T-helper 2 cell treated with Interferon-gamma antibody and Interleukin-4, amounts not matched to agents 100 ng/mL and 5 ng/mL, for 36 hours (primary cell): Measurements from ENCODE around the gene HOXA3. TPM values are rescaled to one million over a fixed set of nuclear protein-coding genes. Genes with fewer than 3 reads are reported as not detected.

Source experiments
- intact Hi-C: fragments of 100-400 bp; cut with micrococcal nuclease; formaldehyde crosslinking; loops from one replicate; pipeline ENCODE4 v1.15.1; 2023
- total RNA-seq: library from RNA; stranded (reverse); gene quantifications from 2 replicates; pipeline ENCODE4 v1.2.3, GENCODE V29; 2022

The HOXA3 gene
- 0.34 TPM in 1 of 2 replicates, not detected in the other for total RNA-seq

DNA sequence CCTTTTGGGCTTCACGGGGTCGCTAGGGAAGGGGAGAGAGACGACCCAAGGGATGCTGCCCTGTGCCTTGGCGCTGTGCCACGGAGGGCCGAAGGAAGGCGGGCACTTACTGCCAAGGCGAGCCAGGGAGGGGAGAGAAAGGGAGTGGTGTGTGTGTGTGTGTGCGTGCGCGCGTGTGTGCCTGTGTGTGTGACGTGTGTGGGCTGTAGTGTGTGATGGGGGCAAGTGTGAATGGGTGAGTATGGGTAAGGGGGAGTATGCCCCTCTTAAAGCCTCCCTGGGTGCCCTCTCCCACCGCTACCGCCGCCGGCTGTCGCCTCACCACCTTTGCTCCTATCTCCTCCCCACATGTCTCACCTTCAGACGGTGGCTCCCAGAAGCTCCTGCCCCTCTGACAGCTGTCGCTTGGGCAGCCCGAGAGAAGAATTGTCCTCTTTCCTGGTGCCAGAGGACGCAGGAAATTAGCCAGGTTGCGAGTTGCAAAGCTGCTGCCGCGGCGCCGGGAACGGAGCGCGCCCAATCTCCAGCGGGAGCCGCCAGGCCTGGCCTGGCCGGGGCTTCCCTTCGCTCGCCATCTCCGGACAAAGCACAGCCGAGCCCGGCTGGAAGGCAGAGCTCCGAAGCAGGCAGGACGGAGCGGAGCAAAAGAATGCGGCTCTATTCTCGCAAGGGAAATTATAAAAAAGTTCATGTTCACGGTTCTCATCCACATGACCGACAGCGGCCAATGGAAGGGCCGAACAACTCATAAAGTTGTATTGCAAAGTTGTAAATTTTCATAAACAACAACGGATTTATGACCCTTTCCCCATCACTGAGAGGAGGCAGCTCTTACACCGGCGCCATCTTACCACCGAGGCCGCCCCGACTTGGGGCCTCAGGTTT is at the start of gene HOXA3:
Gene HOXA3, minus strand, starts transcription at position 653 of the 885 bp plus-strand sequence. CDS start 41,943 bp downstream, outside the sequence.
- intact Hi-C loops = loop anchor here (2.0 kb wide), 2 partner anchors 15 to 55 kb away; no protein-coding TSS in a partner anchor

DNA sequence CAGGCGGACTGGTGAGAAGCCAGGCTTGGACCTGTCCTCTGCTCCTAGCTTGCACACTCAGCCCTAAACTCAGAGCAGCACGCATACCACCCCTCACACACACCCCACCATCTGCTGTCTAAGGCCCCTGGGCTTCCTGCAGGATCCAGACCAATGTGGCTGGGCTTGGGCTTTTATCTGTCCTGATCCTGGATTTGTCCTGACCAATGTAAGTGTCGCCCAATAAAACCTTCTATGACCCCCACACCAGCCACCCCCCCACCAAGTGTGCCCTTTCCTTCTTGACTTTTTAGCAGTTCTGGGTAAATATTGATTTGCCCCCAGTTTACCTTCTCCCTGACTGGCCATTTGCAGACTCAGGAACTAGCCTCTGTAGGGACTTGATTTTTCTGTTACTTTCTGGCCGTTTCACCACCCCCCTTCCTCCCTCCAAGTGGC is 49.2 kb upstream of the HOXA3 start:
- intact Hi-C loops = no loop called here

DNA sequence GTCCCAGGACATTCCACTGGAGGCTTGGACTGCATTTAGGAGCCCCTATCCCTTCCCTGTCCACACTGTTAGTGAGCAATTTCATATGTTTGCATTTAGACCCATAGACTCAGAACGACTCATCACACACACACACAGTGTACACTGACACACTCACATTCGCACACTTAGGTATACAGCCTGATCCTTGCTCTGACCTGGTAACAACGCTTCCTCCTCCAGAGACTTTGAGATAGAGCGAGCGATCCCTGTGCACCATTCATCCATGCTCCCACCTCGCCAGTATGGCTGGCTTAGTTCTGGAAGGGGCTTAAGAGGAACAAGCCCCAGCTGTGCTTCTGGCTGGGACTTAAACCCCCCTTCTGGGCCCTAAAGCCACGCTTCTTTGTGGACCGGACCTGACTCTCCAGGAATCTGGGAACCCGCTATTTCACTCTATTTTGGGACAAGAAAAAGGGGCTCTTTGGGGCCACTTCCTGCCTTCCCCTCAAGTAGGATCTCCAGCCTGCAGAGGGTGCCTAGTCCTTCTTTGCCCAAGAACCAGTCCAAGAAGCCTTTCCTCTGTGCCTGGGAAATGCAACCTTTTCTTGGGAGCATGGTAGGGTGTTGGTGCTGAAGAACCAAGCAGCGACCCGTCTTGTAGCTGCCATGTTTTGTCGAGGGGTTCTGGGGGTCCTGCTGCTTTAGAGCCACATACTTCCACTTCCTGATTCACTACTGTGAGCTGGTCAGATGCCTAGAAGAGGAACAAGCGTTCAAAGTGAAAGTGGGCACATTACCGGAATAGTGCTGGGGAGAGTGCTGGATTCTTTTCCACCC is 48.6 kb upstream of the HOXA3 start:
- intact Hi-C loops = no loop called here

DNA sequence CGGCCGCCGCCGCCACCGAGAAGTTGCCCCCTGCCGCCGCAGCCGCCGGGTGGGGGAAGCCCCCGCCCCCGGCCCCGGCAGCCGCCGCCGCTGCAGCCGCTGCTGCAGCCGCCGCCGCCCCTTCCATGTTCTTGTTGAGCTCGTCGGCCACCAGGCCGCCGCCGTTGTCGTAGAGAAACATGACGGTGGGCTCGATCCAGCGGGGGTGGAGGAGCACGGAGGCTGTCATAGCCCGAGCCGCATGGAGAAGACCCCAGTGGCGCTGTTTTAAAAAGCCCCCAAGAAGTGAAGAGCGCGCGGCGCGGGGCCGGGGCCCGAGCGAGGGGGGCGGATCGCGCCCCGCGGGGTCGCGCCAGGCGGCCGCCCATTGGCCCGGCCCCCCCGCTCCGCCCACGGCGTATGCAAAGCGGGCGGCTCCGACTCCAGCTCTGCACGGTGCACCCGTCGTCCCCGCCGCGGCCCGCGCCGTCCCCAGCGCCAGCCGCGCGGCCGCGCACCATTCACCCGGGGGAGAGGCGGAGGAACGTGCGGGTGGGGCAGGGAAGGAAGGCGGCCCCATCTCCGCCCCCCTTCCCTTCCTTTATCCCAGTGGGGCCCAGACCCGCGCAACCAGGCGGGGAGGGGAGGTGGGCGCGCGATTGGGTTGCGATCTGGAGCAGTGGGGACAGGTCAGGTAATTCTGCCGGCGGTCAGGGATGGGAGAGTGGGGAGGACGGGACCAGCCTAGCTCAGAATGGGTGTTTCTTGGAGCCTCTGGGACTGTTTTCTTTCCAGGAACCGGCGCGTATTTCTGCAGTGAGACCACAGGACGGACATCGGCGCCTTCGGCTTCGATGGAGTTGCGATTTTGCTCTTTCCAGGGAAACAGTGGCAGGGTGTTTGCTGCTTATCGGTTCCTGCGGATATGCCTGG is 47.7 kb upstream of the HOXA3 start, which contains the start of gene HOXA13:
Gene HOXA13, minus strand, starts transcription at position 243 of the 912 bp plus-strand sequence. Its CDS starts 14 bp downstream, at position 229.
- intact Hi-C loops = loop anchor here (5.0 kb wide), 4 partner anchors 42 to 897 kb away; partner anchors contain the start of gene EVX1

DNA sequence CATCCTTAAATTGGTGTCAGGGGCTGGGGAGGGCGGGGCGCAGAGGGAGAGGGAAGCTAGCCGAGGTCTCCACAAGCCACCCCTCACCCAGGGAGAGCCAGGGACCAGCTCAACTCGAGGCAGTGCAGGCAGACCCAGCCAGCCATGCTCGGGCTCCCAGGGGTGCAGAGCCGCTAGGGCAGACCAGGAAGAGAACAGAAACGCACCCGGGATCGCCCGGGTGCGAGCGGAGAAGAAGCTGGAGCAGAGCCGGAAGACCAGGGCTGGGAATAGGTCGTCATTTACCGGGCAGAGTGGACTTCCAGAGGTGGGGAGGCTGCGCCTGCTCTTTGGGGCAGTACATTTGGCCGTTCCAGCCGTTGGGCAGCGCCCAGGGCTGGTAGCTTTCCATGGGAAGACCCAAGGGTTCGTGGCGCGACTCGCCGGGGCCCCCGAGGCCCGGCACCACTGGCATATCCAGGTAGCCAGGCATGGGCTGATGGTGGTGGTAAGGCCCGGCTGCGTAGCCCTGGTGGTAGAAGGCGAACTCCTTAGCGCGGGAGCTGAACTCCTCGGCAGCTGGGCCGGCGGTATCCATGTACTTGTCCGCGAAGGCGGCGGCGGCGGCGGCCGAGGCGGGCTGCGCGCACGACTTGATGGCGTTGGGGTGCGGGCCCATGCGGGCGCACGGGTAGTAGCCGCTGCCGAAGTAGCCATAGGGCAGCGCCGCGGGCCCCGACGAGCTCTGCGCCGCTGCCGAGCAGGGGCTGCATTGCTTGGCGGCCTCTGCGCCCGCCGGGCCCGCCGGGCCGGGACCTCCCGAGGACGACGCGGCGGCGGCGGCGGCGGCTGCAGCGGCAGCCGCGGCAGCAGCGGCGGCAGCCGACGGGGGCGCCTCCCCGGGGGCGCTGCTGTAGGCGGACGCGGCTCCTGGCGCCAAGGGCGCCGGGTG is 46.8 kb upstream of the HOXA3 start:
- intact Hi-C loops = loop anchor here (5.0 kb wide), 4 partner anchors 43 to 898 kb away; partner anchors contain the start of gene EVX1

DNA sequence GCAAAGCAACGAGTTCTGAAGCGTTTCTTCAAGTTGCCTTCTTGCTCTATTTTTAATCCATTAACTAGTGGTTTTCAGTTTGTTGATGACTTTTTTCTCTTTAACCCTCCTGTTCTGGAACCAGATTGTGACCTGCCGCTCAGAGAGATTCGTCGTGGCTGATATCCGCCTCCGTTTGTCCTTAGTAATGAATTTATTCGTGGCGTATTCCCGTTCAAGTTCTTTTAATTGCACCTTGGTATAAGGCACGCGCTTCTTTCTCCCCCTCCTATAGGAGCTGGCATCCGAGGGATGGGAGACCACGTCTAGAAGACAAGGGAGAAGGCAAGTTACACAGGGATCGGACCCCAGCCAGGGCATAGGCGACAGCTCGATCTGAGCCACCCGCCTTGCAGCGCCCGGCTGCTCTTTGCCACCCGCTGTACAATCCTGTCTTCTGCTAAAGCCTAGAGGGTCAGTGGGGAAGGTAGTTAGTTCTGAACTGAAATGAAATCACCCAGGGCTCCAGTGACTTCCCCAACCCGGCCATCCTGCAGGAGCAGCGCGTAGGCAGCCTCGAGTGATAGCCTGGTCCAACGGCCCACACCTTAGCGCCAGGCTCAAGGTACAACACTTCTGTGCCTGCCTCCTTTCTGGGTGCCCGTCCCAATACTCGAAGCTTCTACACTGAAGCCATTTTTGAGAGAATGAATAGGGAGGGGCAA is 45.9 kb upstream of the HOXA3 start:
- intact Hi-C loops = loop anchor here (5.0 kb wide), 4 partner anchors 44 to 899 kb away; partner anchors contain the start of gene EVX1

DNA sequence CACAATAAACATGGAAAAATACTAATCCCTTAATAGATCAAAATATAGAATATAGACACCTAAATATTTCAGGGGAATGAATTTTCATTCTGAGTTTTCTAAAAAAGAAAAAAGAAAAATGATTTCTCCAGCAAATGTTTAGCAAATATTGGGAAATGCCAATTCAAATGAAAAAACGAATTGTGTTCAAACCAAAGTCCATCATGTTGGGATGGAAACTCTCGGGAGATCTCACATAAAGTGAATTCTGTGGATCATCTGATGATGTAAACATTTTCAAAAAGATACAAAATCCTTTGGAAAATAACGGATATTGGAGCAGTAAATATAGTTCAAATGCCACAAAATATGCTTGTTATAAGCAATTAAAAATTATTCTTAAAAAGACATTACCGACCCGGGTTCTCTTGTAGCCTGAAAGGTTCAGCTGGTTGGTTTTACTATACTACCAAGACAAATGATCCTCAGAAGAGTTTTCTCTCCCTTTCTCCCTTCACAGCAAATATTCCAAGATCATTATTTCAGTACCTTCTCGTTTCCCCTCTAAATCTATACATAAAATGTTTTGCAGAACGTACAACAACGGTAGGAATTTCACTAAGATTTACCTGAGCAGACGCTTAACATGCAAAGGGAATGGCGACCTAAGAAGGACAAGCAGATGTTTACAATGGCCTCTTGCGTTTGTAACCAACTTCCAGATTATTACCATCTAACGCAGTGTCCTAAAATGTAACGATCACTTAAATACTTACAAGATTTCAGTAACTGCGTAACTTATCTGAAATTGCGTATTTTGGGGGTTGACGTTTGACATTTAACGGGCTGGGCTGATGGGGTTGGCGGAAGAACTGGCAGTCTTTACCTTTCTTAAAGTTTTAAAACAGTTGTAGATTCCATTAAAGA is 45.0 kb upstream of the HOXA3 start:
- intact Hi-C loops = loop anchor here (2.0 to 5.0 kb wide), 5 partner anchors 33 to 900 kb away; partner anchors contain the start of genes EVX1 and HOXA9

DNA sequence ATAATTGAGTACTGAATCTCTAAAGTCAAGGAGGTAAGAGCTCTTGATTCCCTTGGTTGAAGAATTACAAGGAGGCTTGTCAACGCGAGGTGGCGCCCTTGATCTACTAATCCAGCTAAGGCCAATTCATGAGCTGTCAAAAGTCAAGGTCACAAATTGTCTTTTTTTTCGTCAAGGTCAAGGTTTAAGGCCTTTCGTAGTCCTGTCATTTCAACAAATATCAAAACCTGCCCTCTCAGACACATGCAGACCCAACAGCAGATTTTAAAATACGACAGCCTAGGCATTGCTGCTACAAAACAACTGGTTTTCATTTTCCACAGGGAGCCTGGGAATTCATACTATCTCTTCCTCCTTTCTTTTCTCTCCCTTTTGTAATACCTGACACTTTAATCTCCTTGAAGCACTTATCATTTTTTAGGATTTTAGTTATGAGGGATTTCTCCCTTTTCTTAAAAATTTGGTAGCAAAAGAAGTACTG is 43.9 kb upstream of the HOXA3 start:
- intact Hi-C loops = loop anchor here (1.0 to 5.0 kb wide), 8 partner anchors 32 to 901 kb away; partner anchors contain the start of genes EVX1 and HOXA9

DNA sequence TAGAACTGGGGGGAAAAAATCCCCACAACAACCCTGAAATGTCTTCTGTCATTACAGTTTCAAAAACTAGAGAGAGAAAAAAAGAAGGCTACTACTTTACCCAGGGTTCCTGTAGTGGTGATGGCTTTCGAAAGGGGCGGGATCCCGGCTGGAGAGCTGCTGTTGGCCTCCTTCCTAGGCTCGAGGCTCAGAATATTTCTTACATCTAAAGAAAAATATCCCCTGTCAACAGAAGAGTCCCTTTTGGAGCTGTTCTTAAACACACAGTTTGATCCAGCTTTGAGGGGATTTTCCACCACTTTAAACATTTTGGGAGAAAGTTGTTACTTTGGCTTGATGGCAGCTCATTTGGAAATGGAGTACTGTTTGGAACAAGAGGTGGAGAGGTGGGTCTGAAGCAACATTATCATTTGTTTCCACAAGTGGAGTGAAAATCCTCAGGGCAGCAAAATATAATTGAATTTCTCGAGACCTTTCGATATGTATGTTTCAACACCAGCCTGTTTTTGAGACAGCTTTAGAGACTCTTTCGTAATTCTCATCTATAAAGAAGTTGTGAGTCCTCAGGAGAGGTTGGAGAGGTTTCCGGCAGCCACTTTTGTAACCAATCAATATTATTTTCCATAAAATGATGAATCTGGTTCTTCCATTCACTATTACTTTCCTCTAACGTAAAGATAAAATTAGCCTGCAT is 42.5 kb upstream of the HOXA3 start:
- intact Hi-C loops = loop anchor here (1.0 to 5.0 kb wide), 5 partner anchors 9 to 902 kb away; partner anchors contain the start of gene EVX1

DNA sequence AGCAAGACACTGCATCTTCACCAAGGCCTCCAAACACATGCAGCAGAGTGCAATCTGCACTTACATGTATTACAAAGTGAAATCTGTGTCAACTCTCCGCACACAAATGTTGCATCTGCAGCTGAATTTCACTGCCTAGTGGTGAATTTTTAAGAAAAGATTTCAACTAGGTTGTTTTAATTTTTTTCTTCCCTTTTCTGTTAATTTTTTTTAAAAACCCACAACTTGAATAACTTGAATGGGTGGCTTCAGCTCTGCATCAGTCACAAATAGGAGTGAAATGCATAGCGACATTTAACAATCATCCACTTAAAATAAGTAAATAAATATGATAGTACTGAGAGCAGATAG is 41.6 kb upstream of the HOXA3 start:
- intact Hi-C loops = loop anchor here (1.0 kb wide), 1 partner anchor 8 kb away; no protein-coding TSS in a partner anchor

DNA sequence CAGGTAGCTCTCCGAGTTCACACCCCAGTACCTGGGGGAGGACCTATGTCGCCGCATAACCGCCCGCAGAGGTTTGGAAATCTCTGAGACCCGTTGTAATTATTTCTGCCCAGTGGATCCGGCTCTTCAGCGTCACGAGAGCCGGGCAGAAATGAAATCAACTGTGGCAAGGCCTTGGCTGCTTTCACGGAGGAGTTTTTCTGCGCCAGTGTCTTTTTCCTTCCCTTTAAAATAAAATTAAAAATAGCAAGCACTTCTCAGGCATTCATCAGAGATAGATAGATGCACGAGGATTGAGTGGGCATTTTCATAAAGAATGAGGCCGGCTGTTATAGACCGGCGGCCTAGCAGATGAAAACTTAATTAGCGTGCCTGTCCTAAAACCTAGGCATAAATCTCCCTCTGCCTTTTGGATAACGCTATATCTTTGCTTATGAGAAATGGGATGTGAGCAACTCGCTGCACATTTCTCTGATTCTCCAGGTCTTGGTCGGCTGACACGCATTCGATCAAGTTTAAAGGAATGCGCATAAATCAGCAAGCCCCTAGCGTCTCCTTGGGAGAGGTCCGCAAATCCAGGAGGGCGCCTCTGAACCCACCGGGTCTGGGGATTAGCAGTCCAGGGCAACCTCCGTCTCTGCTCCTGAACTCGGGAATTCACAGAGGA is 41.1 kb upstream of the HOXA3 start:
- intact Hi-C loops = loop anchor here (1.0 kb wide), 1 partner anchor 7 kb away; no protein-coding TSS in a partner anchor

DNA sequence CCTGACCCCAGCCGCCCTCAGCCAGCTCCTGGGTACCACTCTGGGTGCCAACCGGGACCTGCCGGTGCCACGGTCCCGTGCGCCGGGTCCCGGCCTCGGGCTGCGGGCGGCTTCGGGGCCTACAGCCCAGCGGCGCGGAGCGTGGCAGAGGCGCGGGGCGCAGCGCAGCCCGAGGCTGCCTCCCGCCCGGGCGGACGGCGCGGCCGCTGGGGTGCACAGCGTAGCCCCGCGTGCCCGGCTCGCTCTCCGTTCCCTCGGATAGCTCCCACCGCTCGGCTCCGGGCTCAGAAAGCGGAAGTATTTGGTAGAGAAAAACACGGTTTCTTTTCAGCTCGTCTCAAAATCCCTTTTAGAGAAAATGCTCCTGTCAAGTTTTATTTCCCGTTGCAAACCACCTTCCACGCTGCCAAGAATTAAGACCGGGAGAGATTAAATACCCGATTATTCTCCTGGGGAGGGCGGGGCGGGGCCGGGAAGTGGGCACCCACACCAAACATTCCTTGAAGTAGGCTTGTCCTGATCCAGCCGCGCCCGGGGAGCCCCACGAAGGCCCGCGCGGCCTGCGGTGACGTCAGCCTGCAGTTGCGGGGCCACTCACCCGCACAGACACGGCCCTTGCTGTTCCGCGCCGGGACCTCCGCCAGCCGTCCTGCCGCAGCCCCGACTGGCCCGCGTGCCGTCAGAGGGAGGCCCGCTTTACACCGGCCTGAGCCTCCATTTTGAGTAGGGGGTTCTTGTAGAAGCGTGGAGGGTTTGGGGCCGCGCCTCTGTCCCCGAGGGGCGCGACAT is 40.4 kb upstream of the HOXA3 start:
- intact Hi-C loops = no loop called here

DNA sequence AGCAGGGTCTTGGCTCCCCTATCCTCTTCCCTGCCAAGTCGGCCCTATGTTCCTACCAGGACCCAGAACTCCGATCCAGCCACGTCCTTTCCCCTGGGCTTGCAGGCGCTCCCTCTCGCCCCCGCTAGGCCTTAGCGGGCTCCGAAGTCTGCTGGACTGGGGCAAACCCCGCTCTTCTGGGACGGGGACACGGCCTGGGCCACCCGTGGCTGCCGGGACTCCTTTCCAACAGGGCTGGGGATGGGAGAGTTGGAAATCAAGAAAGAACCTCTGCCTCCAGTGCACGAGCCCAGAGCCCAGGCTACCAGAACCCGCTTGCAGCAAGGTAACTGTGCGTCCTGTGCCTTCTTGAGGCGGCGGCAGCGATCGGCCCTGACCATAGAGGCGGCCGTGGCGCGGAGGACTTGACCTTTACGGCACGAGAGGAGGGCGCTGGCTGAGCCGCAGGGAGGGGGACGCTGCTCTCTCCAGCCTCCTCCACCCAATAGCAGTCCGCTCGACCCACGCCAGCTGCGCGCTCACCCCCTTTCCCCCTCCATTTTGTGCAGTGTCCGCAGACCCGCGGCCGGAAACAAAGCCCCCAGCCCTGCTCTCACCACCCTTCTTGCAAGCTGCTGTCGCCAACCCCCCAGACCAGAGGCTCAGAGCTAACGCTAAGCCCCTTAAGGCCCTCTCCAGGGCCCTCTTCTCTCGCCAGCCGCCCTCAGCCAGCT is 39.6 kb upstream of the HOXA3 start:
- intact Hi-C loops = no loop called here

DNA sequence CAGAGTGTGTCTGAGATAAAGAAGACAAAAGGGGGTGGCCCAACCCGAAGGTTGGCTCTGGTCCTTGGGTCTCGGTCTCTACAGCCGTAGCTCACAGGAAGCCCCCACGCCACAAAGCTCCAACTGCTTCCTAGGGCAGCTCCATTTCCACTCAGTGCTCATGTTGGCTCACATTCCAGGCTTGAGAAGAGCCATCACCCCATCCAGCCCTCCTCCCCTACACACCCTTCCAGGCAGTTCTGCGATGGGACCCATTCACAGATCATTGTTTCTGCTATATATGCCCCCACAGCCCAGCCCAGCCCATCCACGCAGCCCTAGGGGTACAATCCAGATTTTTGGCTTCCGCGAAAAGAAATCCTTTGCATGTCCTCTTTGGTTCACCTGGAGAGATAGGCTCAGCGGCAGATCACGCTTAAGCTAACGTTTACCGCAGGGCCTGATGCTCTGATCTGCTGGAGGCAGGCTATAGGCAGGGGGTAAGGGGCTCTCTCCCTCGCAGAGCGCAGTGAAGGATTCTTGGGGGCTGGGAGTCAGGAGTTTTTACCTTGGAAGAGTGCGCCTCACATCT is 38.9 kb upstream of the HOXA3 start:
- intact Hi-C loops = no loop called here
